NT2/D1 (cell line): ENCODE results near the gene OR52R1.

Experiments used
- SUZ12 ChIP-seq: IDR thresholded peaks from 2 replicates; pipeline ENCODE4 v1.6.1; 2011; ENCODE audit not compliant: insufficient read length, insufficient read depth; ENCODE audit errors: extremely low read depth
- YY1 ChIP-seq: IDR thresholded peaks from 2 replicates; pipeline ENCODE4 v1.6.1; 2011; ENCODE audit not compliant: insufficient read length, insufficient read depth

GRCh38 chr11:4763096-4763495 lies 41.1 kb downstream of the OR52R1 start:
- TF ChIP-seq SUZ12, result no peak
- no peak for TF ChIP-seq YY1
